ENCODE results near the gene GYPB.
A peak's percentile ranks its signal among the peaks of the same experiment; 100 is the strongest.
"Not testable (repeated sequence)": the region's sequence is repeated elsewhere in the genome, so short reads cannot be mapped to it uniquely, and the experiment has no call there.

GYPB gene

GRCh38 chr4:144019277-144019676, at the start of gene GYPB:
GYPB (minus strand) TSS chr4:144019380; CDS start chr4:144019287, 93 bp downstream.
- not testable (repeated sequence) for TF ChIP-seq CTCF (IDR thresholded peaks at IDR 0.05)

- TF ChIP-seq CTCF (IDR thresholded peaks at IDR 0.05): no peak
These were observed 37.6 kb upstream of the GYPB start for GRCh38 chr4:144056800-144057199.

GRCh38 chr4:144021336-144021990, 2.3 kb upstream of the GYPB start:
- TF ChIP-seq CTCF (IDR thresholded peaks at IDR 0.05): peak; percentile 51

GRCh38 chr4:144014808-144015207, 4.4 kb downstream of the GYPB start:
- TF ChIP-seq CTCF (IDR thresholded peaks at IDR 0.05): no peak

- TF ChIP-seq CTCF (IDR thresholded peaks at IDR 0.05): no peak
These were observed 33.0 kb downstream of the GYPB start for GRCh38 chr4:143986180-143986579.

- TF ChIP-seq CTCF (IDR thresholded peaks at IDR 0.05): no peak
These were observed 58.1 kb downstream of the GYPB start for GRCh38 chr4:143961075-143961474.
